Hematopoietic multipotent progenitor cell treated with erythropoietin and hydrocortisone succinate and interleukin-3 and kit ligand, for 8 days (in vitro differentiated cells): ENCODE data around the gene TXNL4A.
A peak's percentile ranks its signal among the peaks of the same experiment; 100 is the strongest.

Source experiments
- DNase-seq: peaks from one replicate; pipeline ENCODE4 v3.0.0-alpha.2; 2015

The TXNL4A gene

GRCh38 chr18:79962835-79963657 is 25.3 kb downstream of the TXNL4A start:
- no peak for DNase-seq

GRCh38 chr18:79962311-79962710 is 26.1 kb downstream of the TXNL4A start:
- no peak for DNase-seq

- DNase-seq = peak; percentile 89
Observed at GRCh38 chr18:79961527-79962291, 26.7 kb downstream of the TXNL4A start.

- DNase-seq = no peak
Observed at GRCh38 chr18:79960921-79961526, 27.3 kb downstream of the TXNL4A start.

- DNase-seq = peak; percentile 80
Observed at GRCh38 chr18:79960161-79960801, 28.1 kb downstream of the TXNL4A start.

- DNase-seq = no peak
Observed at GRCh38 chr18:79958981-79959380, 29.4 kb downstream of the TXNL4A start.

GRCh38 chr18:79956276-79956675 is 32.1 kb downstream of the TXNL4A start:
- no peak for DNase-seq

- DNase-seq = no peak
Observed at GRCh38 chr18:79955302-79956075, 32.9 kb downstream of the TXNL4A start.

GRCh38 chr18:79954791-79955190 is 33.6 kb downstream of the TXNL4A start:
- DNase-seq = no peak

- DNase-seq = no peak
Observed at GRCh38 chr18:79953971-79954651, 34.3 kb downstream of the TXNL4A start.

- no peak for DNase-seq
Observed at GRCh38 chr18:79952996-79953559, 35.3 kb downstream of the TXNL4A start.

GRCh38 chr18:79952456-79952995 is 35.8 kb downstream of the TXNL4A start:
- DNase-seq = no peak

GRCh38 chr18:79951545-79952455 is 36.6 kb downstream of the TXNL4A start, which contains the start of gene SLC66A2:
SLC66A2 (minus strand) TSS chr18:79951653; CDS start chr18:79950926, 727 bp downstream.
- peak; percentile 84 for DNase-seq

- DNase-seq = peak; percentile 54
Observed at GRCh38 chr18:79950515-79951341, 37.6 kb downstream of the TXNL4A start.

- DNase-seq = peak; percentile 50
Observed at GRCh38 chr18:79949697-79950487, 38.5 kb downstream of the TXNL4A start.

- no peak for DNase-seq
Observed at GRCh38 chr18:79948719-79949411, 39.5 kb downstream of the TXNL4A start.

GRCh38 chr18:79947881-79948610 is 40.3 kb downstream of the TXNL4A start:
- no peak for DNase-seq
